ENCODE results near the gene TXNDC11. TPM values are rescaled to one million over a fixed set of nuclear protein-coding genes. Genes with fewer than 3 reads are reported as not detected.
A peak's percentile ranks its signal among the peaks of the same experiment; 100 is the strongest.

TXNDC11 gene
- total RNA-seq, 1 experiment from 2014 or later = 51.3 TPM

DNA sequence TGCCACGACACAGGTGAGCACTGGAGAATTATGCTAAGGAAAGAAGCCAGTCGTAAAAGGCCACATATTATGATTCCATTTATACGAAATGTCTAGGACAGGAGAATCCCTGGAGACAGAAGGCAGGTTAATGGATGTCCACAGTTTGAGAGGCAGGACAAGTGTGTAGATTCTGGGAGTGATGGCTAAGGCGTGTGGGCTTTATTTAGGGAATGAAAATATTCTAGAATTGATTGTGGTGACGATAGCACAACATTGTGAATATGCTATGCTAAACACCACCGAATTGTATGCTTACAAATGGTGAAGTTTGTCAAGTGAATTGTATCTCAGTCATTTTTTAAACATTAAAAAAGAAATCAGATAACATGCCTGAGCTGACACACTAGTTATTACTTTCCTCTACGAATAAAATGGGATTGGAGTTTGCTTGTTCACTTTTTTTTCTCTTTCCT is 5.3 kb upstream of the TXNDC11 start:
- peaks cover 73% of the 10 kb centered on the region for H3K36me3 Mint-ChIP-seq (ENCODE audit: insufficient read depth, unreplicated experiment)
- DNase-seq = no peak
- H3K9me3 Mint-ChIP-seq (ENCODE audit: low read depth, unreplicated experiment) = no peaks in the 10 kb centered on the region
- peak overlapping the region; percentile 24 for H3K4me3 Mint-ChIP-seq (ENCODE audit: low read depth, unreplicated experiment)
- H3K27me3 Mint-ChIP-seq (ENCODE audit: unreplicated experiment) = no peaks in the 10 kb centered on the region
- intact Hi-C loops (cut with micrococcal nuclease; ENCODE audit: unreplicated experiment) = no loop called here
- TF ChIP-seq, protein P1, sequence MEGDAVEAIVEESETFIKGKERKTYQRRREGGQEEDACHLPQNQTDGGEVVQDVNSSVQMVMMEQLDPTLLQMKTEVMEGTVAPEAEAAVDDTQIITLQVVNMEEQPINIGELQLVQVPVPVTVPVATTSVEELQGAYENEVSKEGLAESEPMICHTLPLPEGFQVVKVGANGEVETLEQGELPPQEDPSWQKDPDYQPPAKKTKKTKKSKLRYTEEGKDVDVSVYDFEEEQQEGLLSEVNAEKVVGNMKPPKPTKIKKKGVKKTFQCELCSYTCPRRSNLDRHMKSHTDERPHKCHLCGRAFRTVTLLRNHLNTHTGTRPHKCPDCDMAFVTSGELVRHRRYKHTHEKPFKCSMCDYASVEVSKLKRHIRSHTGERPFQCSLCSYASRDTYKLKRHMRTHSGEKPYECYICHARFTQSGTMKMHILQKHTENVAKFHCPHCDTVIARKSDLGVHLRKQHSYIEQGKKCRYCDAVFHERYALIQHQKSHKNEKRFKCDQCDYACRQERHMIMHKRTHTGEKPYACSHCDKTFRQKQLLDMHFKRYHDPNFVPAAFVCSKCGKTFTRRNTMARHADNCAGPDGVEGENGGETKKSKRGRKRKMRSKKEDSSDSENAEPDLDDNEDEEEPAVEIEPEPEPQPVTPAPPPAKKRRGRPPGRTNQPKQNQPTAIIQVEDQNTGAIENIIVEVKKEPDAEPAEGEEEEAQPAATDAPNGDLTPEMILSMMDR (IDR thresholded peaks at IDR 0.05; ENCODE audit: unreplicated experiment) = no peak
- CTCF ChIA-PET = interaction anchor here (1.3 kb wide), 1 partner anchor 11 kb away, joined by 7 read pairs; no protein-coding TSS in a partner anchor
- peaks cover 36% of the 10 kb centered on the region for H3K4me1 Mint-ChIP-seq (ENCODE audit: low read depth, unreplicated experiment)
- H3K27ac Mint-ChIP-seq (ENCODE audit: unreplicated experiment) = peak overlapping the region; percentile 27
- BruUV-seq (replicated peaks) = no TSS peak

DNA sequence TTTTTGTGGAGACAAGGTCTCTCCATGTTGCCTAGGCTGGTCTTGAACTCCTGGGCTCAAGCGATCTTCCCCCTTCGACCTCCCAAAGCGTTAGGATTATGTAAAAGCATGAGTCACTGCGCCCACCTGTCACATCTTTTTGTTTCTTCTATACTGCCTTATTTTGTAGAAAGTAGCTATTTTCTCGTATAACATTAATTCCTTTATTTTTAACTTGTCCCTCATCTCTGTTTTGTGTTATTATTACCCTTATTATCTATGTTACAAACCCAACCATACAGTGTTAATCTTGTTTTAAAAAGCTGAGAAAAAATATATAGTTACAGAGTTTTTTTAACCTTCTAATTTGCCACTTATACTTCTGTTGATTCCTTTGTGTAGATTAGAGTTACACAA is 1.4 kb upstream of the TXNDC11 start:
- TF ChIP-seq, protein P1 (IDR thresholded peaks at IDR 0.05; ENCODE audit: unreplicated experiment) = no peak
- no TSS peak for BruUV-seq (replicated peaks)
- peaks cover 64% of the 10 kb centered on the region for H3K36me3 Mint-ChIP-seq (ENCODE audit: insufficient read depth, unreplicated experiment)
- peaks cover 48% of the 10 kb centered on the region for H3K4me1 Mint-ChIP-seq (ENCODE audit: low read depth, unreplicated experiment)
- DNase-seq = no peak
- CTCF ChIA-PET = interaction anchor here (0.6 to 2.1 kb wide), 5 partner anchors 16 to 932 kb away, joined by 3 to 18 read pairs (median 3); partner anchors contain the start of genes GSPT1 and ZC3H7A
- no peaks in the 10 kb centered on the region for H3K9me3 Mint-ChIP-seq (ENCODE audit: low read depth, unreplicated experiment)
- H3K27me3 Mint-ChIP-seq (ENCODE audit: unreplicated experiment) = no peaks in the 10 kb centered on the region
- peak overlapping the region; percentile 85 for H3K4me3 Mint-ChIP-seq (ENCODE audit: low read depth, unreplicated experiment)
- H3K27ac Mint-ChIP-seq (ENCODE audit: unreplicated experiment) = peak overlapping the region; percentile 98
- intact Hi-C loops (cut with micrococcal nuclease; ENCODE audit: unreplicated experiment) = no loop called here

DNA sequence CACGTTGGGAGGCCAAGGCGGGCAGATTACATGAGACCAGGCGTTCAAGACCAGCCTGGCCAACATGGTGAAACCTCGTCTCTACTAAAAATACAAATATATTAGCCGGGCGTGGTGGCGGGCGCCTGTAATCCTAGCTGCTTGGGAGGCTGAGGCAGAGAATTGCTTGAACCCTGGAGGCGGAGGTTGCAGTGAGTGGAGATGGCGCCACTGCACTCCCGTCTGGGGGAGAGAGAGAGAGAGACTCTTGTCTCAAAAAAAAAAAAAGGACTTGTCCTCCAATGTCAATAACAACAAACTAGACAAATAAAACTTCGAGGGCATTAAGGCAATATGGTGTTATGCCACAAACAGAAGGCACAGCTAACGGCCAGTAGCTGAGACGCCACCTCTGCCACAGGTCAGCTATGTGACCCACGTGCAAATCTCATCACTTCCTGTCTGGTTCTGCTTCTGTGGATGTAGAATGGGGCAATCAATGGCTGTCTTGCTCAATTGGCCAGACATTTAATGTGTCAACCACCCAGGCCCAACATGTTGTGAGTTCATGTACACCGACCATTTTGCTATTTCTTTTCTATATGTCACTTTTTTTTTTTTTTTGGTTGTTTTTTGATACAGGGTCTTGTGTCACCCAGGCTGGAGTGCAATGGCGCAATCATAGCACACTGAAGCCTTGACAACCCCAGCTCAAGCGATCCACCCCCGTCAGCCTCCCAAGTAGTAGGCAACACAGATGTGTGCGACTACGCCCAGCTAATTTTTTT is 834 bp upstream of the TXNDC11 start:
- peaks cover 48% of the 10 kb centered on the region for H3K4me1 Mint-ChIP-seq (ENCODE audit: low read depth, unreplicated experiment)
- DNase-seq = peak; percentile 37
- H3K27ac Mint-ChIP-seq (ENCODE audit: unreplicated experiment) = peak overlapping the region; percentile 98
- no peaks in the 10 kb centered on the region for H3K9me3 Mint-ChIP-seq (ENCODE audit: low read depth, unreplicated experiment)
- CTCF ChIA-PET = interaction anchor here (0.6 to 2.1 kb wide), 9 partner anchors 11 to 932 kb away, joined by 3 to 18 read pairs (median 3); partner anchors contain the start of genes GSPT1 and ZC3H7A
- peaks cover 61% of the 10 kb centered on the region for H3K36me3 Mint-ChIP-seq (ENCODE audit: insufficient read depth, unreplicated experiment)
- intact Hi-C loops (cut with micrococcal nuclease; ENCODE audit: unreplicated experiment) = no loop called here
- TF ChIP-seq, protein P1 (IDR thresholded peaks at IDR 0.05; ENCODE audit: unreplicated experiment) = no peak
- BruUV-seq (replicated peaks) = TSS peak; percentile 91
- no peaks in the 10 kb centered on the region for H3K27me3 Mint-ChIP-seq (ENCODE audit: unreplicated experiment)
- H3K4me3 Mint-ChIP-seq (ENCODE audit: low read depth, unreplicated experiment) = peak overlapping the region; percentile 85

GRCh38 chr16:11742093-11742535 is 543 bp downstream of the TXNDC11 start:
- H3K36me3 Mint-ChIP-seq (ENCODE audit: insufficient read depth, unreplicated experiment) = peaks cover 66% of the 10 kb centered on the region
- peaks cover 51% of the 10 kb centered on the region for H3K4me1 Mint-ChIP-seq (ENCODE audit: low read depth, unreplicated experiment)
- no peaks in the 10 kb centered on the region for H3K9me3 Mint-ChIP-seq (ENCODE audit: low read depth, unreplicated experiment)
- peak overlapping the region; percentile 85 for H3K4me3 Mint-ChIP-seq (ENCODE audit: low read depth, unreplicated experiment)
- no TSS peak for BruUV-seq (replicated peaks)
- peak overlapping the region; percentile 98 for H3K27ac Mint-ChIP-seq (ENCODE audit: unreplicated experiment)
- DNase-seq = peak; percentile 56
- no peaks in the 10 kb centered on the region for H3K27me3 Mint-ChIP-seq (ENCODE audit: unreplicated experiment)
- CTCF ChIA-PET = interaction anchor here (1.0 to 2.1 kb wide), 4 partner anchors 10 to 56 kb away, joined by 3 to 18 read pairs (median 4); no protein-coding TSS in a partner anchor
- intact Hi-C loops (cut with micrococcal nuclease; ENCODE audit: unreplicated experiment) = loop anchor here (1.0 kb wide), 1 partner anchor 41 kb away; no protein-coding TSS in a partner anchor
- TF ChIP-seq, protein P1 (IDR thresholded peaks at IDR 0.05; ENCODE audit: unreplicated experiment) = no peak
